ENCODE data around the gene OR11L1.

OR11L1 gene

DNA sequence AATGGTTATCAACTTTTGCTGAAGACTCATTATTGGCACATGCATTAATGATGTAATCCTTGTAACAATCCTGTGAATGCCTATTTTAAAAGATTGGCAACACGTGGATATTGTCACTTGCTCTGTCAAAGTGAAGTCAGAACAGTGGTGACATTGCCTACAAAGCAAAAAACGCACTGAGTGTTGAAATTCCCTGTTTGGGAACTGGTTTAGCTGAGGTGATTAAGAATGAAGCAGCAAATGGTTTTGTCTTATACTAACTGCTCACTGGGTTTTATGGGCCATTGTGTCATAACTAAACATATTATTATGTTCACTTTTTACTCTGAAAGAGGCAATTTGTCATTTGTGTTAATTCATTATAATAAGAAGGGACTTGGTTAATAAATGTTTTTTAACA is 29.1 kb downstream of the OR11L1 start:
- in situ Hi-C loops (cut with MboI; ENCODE audit: low sequenced_read_pairs): no loop called here

DNA sequence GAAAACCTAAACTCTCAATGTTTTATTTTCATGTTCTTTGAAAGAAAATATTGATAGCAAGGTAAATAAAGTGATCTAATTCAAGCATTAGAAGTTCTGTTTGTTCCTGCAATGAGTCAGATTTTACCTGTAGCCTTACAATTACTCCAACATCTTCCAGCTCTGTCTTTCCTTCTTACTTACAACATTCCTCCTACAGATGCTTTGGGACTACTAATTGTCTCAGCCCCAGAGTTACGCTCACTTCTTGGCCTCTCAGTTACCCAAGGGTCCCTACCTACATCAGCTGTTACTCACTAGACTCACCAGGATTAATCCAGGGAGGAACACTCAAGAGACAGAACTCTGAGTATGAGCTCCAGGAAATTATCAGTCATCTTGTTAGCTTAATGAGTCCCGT is 44.2 kb downstream of the OR11L1 start:
- in situ Hi-C loops (cut with MboI; ENCODE audit: low sequenced_read_pairs): no loop called here
